ENCODE measurements around the gene EXOC4. TPM values are rescaled to one million over a fixed set of nuclear protein-coding genes. Genes with fewer than 3 reads are reported as not detected.
"Not testable (repeated sequence)": the region's sequence is repeated elsewhere in the genome, so short reads cannot be mapped to it uniquely, and the experiment has no call there.

The EXOC4 gene
- total RNA-seq, 1 experiment from 2014 or later, result 77.0 TPM

- DNase-seq (ENCODE audit: extremely low read depth, low read depth), result no peak
These were observed 633.9 kb downstream of the EXOC4 start for GRCh38 chr7:133886797-133887196.

- no peak for DNase-seq (ENCODE audit: extremely low read depth, low read depth)
These were observed 634.6 kb downstream of the EXOC4 start for GRCh38 chr7:133887459-133887858.

GRCh38 chr7:133888061-133888930, 635.4 kb downstream of the EXOC4 start:
- no peak for DNase-seq (ENCODE audit: extremely low read depth, low read depth)

- no peak for DNase-seq (ENCODE audit: extremely low read depth, low read depth)
These were observed 651.9 kb downstream of the EXOC4 start for GRCh38 chr7:133904776-133905175.

GRCh38 chr7:133906553-133906952, 653.7 kb downstream of the EXOC4 start:
- not testable (repeated sequence) for DNase-seq (ENCODE audit: extremely low read depth, low read depth)

- no peak for DNase-seq (ENCODE audit: extremely low read depth, low read depth)
These were observed 657.9 kb downstream of the EXOC4 start for GRCh38 chr7:133910761-133911160.

GRCh38 chr7:133911724-133912123, 658.8 kb downstream of the EXOC4 start:
- no peak for DNase-seq (ENCODE audit: extremely low read depth, low read depth)

- no peak for DNase-seq (ENCODE audit: extremely low read depth, low read depth)
These were observed 660.2 kb downstream of the EXOC4 start for GRCh38 chr7:133912916-133913697.

DNA sequence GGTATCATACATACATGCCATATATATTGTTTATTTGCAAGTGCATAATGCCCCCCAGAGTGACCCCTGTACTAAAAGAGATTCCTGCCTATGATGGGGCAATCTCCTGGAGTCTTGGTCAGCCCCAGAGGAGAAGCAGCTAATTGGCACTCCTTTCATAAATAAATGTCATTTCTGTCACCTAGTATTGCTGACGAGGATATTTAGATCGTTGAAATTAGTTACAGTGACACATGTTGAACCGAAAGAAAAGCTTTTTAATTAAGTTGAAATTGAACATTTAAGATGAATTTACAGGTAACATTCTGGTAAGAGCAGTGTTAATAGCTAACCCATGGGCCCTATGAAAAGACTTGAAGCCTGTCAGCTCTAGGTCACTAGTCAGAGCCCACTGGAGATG, 663.7 kb downstream of the EXOC4 start:
- DNase-seq (ENCODE audit: extremely low read depth, low read depth), result no peak

GRCh38 chr7:133919810-133920209, 666.9 kb downstream of the EXOC4 start:
- no peak for DNase-seq (ENCODE audit: extremely low read depth, low read depth)

GRCh38 chr7:133921635-133922182, 668.8 kb downstream of the EXOC4 start:
- no peak for DNase-seq (ENCODE audit: extremely low read depth, low read depth)

DNA sequence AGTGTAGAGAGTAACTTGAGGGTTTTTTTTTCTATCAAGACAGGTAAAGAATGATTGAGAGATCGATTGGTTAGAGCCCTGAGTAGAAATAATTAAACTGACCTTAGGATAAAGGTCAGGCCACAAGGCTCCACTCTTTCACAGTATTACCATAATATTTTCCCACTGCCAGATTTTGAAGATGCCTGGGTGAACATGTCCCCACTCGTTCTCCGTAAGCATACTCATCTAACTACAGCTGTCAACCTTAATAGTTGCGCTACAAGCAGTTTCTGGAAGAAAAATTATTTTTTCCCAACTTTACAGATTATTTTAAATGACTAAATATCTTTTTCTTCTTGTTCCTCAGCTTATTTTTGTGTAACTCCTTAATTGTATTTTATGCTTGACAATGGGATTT, 671.1 kb downstream of the EXOC4 start:
- no peak for DNase-seq (ENCODE audit: extremely low read depth, low read depth)

- no peak for DNase-seq (ENCODE audit: extremely low read depth, low read depth)
These were observed 678.2 kb downstream of the EXOC4 start for GRCh38 chr7:133931053-133931452.

DNA sequence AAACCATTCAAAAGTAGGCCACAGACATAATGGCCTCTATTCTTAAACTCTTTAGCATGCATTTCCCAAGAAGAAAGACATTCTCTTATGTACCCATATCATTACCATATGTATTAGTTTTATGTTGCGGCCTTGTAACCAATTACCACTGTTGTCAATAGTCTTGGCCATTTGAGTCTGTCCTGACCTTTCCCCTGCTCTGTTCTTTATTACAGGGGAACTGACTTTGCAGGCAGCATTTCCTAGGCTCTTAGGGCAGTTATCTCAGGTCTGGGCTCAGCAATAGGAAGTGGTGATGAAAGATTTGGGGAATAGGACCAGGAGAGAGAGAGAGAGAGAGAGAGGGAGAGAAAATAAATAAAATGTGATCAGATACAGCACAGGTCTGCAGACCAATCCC, 679.7 kb downstream of the EXOC4 start:
- DNase-seq (ENCODE audit: extremely low read depth, low read depth), result no peak

DNA sequence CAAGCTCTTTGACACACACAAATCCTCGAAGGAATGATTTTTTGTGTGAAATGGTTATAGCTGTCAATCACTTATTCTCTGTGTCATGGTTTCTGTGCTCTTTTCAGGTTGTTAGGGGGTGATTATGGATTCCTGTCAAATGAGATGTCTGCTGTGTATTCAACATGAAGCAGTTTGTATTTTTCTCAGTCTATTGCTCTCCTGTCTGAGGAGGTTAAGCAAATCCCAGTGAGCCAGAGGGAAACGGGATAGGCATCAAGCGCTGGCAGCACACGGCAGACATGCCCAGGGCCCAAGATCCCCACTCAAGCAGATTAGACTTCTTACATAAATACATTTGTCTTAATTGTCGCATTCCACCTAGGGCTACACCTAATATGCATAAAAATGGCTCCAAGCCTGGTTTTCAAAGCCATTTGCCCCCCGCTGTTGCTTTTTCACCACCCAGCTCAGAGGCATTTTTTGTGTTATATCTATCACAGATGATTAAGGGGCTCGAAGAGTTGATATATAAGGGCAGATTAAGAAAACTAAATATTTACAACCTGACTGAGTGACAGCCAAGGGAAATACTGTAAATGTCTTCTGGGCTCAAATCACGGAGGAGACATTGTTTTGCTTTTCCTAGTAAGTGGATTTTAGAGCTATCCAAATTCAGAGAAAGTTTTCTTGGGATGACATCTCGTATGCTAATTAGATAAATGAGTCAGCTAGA, 681.5 kb downstream of the EXOC4 start:
- no peak for DNase-seq (ENCODE audit: extremely low read depth, low read depth)

- DNase-seq (ENCODE audit: extremely low read depth, low read depth), result no peak
These were observed 682.1 kb downstream of the EXOC4 start for GRCh38 chr7:133934977-133935330.

- no peak for DNase-seq (ENCODE audit: extremely low read depth, low read depth)
These were observed 683.2 kb downstream of the EXOC4 start for GRCh38 chr7:133936074-133936473.

DNA sequence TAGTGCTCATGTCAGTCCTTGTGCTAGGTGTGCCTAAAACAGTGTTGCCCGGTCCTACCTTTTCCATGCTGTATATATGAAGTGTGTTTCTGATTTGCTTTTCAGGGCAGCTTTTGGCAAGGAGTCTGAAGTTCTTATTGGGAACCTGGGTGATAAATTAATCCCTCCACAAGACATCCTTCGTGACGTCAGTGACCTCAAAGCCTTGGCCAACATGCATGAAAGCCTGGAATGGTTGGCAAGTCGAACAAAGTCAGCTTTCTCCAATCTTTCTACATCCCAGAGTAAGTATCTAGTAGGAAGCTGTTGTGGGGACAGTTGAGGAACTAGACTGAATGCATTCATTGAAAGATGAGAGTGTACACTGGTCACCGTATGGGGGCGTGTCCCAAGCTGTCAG, 684.9 kb downstream of the EXOC4 start:
- DNase-seq (ENCODE audit: extremely low read depth, low read depth), result no peak

DNA sequence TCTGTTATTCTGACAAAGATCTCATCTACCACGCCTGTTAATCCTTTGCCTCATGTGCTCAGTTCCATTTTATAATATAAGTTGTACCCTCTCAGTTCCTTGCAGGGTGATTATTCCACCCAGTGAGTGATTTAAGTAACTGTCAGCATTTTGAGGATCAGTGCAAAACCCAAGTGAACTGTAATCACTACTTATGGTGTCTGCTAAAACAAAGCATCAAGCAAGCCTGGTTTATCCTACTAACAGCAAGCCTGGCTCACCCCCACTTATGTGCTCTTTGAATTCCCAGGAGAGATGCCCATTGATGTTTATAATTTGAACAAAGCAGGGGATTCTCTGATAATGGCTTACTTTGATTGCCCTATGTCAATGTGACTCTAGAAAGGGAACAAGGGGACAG, 687.5 kb downstream of the EXOC4 start:
- DNase-seq (ENCODE audit: extremely low read depth, low read depth), result no peak

DNA sequence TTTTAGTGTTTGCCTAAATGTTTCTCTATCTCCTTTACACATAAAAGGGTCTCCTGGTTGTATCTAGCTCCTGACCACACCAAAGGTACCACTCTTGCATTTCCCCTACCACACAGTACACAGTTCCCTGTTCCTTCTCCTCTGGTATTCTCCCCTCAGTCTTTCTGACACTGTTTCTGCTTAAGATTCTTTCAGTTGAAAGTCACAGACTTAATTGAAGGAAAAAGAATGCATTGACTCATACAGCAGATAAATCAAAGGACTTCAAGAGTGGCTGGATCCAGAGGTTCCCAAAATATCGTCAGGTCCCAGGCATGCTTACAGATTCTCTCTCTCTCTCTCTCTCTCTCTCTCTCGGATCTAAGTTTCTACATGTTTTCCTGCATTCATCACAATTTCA, 688.6 kb downstream of the EXOC4 start:
- no peak for DNase-seq (ENCODE audit: extremely low read depth, low read depth)

DNA sequence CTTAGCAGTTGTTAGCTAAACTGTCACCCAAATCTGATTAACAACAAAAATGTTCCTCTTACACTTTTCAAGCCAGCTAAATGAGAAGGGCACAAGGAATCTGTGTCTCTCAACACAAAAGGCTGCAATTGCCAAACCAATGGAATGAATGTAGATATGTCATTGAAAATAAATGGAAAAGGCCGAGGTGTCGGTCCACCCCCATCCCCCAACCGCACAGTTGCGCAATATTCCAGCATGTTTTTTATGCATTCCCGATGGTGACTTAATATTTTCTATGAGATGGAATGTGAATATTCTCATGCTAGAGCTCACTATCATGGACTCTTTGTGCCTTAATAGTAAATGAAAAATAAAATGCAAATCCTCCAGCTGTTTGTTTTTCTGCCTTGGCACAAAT, 692.6 kb downstream of the EXOC4 start:
- DNase-seq (ENCODE audit: extremely low read depth, low read depth), result no peak

Data from NCI-H460 (cell line).